Mesodermal cell (in vitro differentiated cells): Measurements from ENCODE around the gene NBEAL1. TPM values are rescaled to one million over a fixed set of nuclear protein-coding genes. Genes with fewer than 3 reads are reported as not detected.
"Not testable (repeated sequence)": the region's sequence is repeated elsewhere in the genome, so short reads cannot be mapped to it uniquely, and the experiment has no call there.

Experiments
- H3K27ac ChIP-seq: 2 replicates; pipeline ENCODE4 v1.7.0; 2013; ENCODE audit warnings: mild to moderate bottlenecking, low read depth, low read length, moderate library complexity; ENCODE audit not compliant: severe bottlenecking
- H3K36me3 ChIP-seq: 2 replicates; pipeline ENCODE4 v1.7.1; 2013; ENCODE audit warnings: mild to moderate bottlenecking, low read length, moderate library complexity; ENCODE audit not compliant: control insufficient read depth, insufficient read depth
- H3K4me1 ChIP-seq: one replicate; pipeline ENCODE4 v1.7.1; 2013; ENCODE audit warnings: mild to moderate bottlenecking, low read length; ENCODE audit not compliant: insufficient read depth, control insufficient read depth, poor library complexity, severe bottlenecking
- H3K4me3 ChIP-seq: 2 replicates; pipeline ENCODE4 v1.7.0; 2013; ENCODE audit warnings: low read length, control low read depth, mild to moderate bottlenecking; ENCODE audit not compliant: insufficient read depth, poor library complexity, severe bottlenecking; ENCODE audit errors: extremely low read depth
- H3K9me3 ChIP-seq: 2 replicates; pipeline ENCODE4 v1.7.1; 2013; ENCODE audit warnings: mild to moderate bottlenecking, low read length, moderate library complexity; ENCODE audit not compliant: control insufficient read depth
- WGBS, 2 experiments: methylation state at CpG; one replicate each; pipeline ENCODE4 v1.1.5; 2013; ENCODE audit warnings: missing lambda C conversion rate in 2 of 2; ENCODE audit not compliant: insufficient coverage in 2 of 2; 5-methylcytosine and 5-hydroxymethylcytosine counted together
- polyA plus RNA-seq, 2 experiments: library from polyadenylated mRNA; stranded (reverse); fragments of 50-300 nt; gene quantifications; one replicate each; pipeline ENCODE4 v1.2.3, GENCODE V29; 2013

Gene NBEAL1
- 5.5 TPM for polyA plus RNA-seq (2013, experiment 1 of 2)
- polyA plus RNA-seq (2013, experiment 2 of 2): 6.2 TPM

GRCh38 chr2:203014456-203015199 is at the start of gene NBEAL1:
TSS of gene NBEAL1 (plus strand) at chr2:203014875. CDS start at chr2:203016385, 1,510 bp downstream.
- H3K9me3 ChIP-seq: no peaks in the 10 kb centered on the region
- H3K36me3 ChIP-seq: peaks cover 2% of the 10 kb centered on the region
- WGBS, 2 experiments: 0% methylated on average over 42 to 50 of the region's 59 CpGs
- peak within 1 kb of the TSS; percentile 74 for H3K4me3 ChIP-seq
- H3K4me1 ChIP-seq: peaks cover 8% of the 10 kb centered on the region
- H3K27ac ChIP-seq: peak within 1 kb of the TSS; percentile 98

DNA sequence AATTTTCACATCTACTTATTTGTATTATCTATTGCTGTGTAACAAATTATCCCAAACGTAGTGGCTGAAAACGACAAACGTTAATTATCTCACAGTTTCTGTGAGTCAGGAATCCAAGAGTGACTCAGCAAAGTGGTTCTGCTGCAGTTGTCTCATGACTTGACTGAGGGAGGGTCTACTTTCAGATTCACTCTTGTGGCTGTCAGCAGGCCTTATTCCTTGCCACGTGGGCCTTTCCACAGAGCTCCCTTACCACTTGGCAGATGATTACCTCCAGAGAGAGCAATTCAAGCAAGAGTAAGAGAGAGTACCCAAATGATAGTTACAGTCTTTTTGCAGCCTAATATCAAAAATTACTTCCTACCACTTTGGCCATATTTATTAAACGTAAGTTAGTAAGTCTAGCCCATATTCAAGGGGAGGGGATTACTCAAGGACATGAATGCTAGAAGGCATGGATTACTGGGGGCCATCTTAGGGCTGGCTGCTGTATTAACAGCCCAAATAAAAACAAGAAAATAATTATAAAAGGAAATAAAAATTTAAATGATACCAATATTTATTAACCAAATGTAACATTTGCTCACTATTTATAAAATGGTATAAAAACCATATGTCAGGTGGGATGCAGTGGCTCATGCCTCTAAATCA is 48.7 kb upstream of the NBEAL1 start:
- Histone ChIP-seq H3K4me1 (no peaks in the 10 kb centered on the region), H3K9me3 (no peaks in the 10 kb centered on the region), H3K36me3 (no peaks in the 10 kb centered on the region), H3K27ac (peak overlapping the region; percentile 54), H3K4me3 (no peak overlapping the region)
- 11 to 40% methylated on average over 1 of the region's 5 CpGs for WGBS, 2 experiments

- not testable (repeated sequence) for H3K9me3 ChIP-seq, H3K4me3 ChIP-seq, H3K27ac ChIP-seq, H3K36me3 ChIP-seq, H3K4me1 ChIP-seq
- no CpG with 5 or more reads among the region's 2 CpGs for WGBS, 2 experiments
Measured at GRCh38 chr2:202969404-202969803, 45.3 kb upstream of the NBEAL1 start.

DNA sequence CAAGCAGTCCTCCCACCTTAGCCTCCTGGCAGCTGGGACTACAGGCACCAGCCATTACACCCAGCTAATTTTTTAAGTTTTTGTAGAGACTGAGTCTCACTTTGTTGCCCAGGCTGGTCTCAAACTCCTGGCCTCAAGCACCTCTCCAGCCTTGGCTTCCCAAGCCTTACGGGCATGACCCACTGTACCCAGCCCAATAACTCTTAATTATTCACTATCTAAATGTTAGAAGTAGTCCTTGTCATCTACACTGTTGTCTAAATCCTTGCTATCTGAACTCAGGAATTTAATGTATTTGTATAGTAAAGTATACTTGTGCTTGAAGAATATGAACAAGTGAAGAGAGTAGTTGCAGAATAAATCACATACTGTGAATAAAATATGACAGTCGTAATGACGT is 37.9 kb upstream of the NBEAL1 start:
- Histone ChIP-seq H3K9me3 (peaks cover 5% of the 10 kb centered on the region), H3K4me1 (no peaks in the 10 kb centered on the region), H3K27ac (no peak overlapping the region), H3K36me3 (peaks cover 5% of the 10 kb centered on the region), H3K4me3 (no peak overlapping the region)
- no CpG with 5 or more reads among the region's 3 CpGs for WGBS, 2 experiments

GRCh38 chr2:202982779-202983491 is 31.7 kb upstream of the NBEAL1 start:
- peaks cover 5% of the 10 kb centered on the region for H3K36me3 ChIP-seq
- H3K9me3 ChIP-seq: peaks cover 5% of the 10 kb centered on the region
- WGBS, 2 experiments: 78 to 83% methylated on average over 1 of the region's 3 CpGs
- no peak overlapping the region for H3K4me3 ChIP-seq
- H3K27ac ChIP-seq: no peak overlapping the region
- no peaks in the 10 kb centered on the region for H3K4me1 ChIP-seq

- H3K4me1 ChIP-seq: no peaks in the 10 kb centered on the region
- 100% methylated on average over 1 of the region's 1 CpG; no CpG with 5 or more reads in 1 of the 2 experiments for WGBS, 2 experiments
- H3K9me3 ChIP-seq: no peaks in the 10 kb centered on the region
- H3K36me3 ChIP-seq: no peaks in the 10 kb centered on the region
- H3K4me3 ChIP-seq: no peak overlapping the region
- no peak overlapping the region for H3K27ac ChIP-seq
Measured at GRCh38 chr2:202989749-202990148, 24.9 kb upstream of the NBEAL1 start.

GRCh38 chr2:202990501-202990900 is 24.2 kb upstream of the NBEAL1 start:
- Histone ChIP-seq H3K27ac (no peak overlapping the region), H3K4me3 (no peak overlapping the region), H3K9me3 (no peaks in the 10 kb centered on the region), H3K36me3 (no peaks in the 10 kb centered on the region), H3K4me1 (no peaks in the 10 kb centered on the region)
- WGBS, 2 experiments: no CpG with 5 or more reads among the region's 3 CpGs

GRCh38 chr2:202997113-202997512 is 17.6 kb upstream of the NBEAL1 start:
- not testable (repeated sequence) for H3K4me1 ChIP-seq
- 80 to 100% methylated on average over 1 of the region's 3 CpGs for WGBS, 2 experiments

GRCh38 chr2:203002054-203002821 is 12.4 kb upstream of the NBEAL1 start:
- 86% methylated on average over 2 of the region's 3 CpGs; no CpG with 5 or more reads in 1 of the 2 experiments for WGBS, 2 experiments

More at GRCh38 chr2:202997113-202997512, 17.6 kb upstream of the NBEAL1 start:
- not testable (repeated sequence) for H3K4me3 ChIP-seq, H3K27ac ChIP-seq, H3K36me3 ChIP-seq, H3K9me3 ChIP-seq

GRCh38 chr2:203003716-203004115 is 11.0 kb upstream of the NBEAL1 start:
- Histone ChIP-seq H3K27ac (no peak overlapping the region), H3K9me3 (no peaks in the 10 kb centered on the region), H3K36me3 (no peaks in the 10 kb centered on the region), H3K4me1 (no peaks in the 10 kb centered on the region), H3K4me3 (no peak overlapping the region)
- 89 to 98% methylated on average over 7 to 8 of the region's 8 CpGs for WGBS, 2 experiments

More at GRCh38 chr2:203002054-203002821, 12.4 kb upstream of the NBEAL1 start:
- H3K36me3 ChIP-seq: no peaks in the 10 kb centered on the region
- no peak overlapping the region for H3K27ac ChIP-seq
- no peak overlapping the region for H3K4me3 ChIP-seq
- no peaks in the 10 kb centered on the region for H3K4me1 ChIP-seq
- no peaks in the 10 kb centered on the region for H3K9me3 ChIP-seq
